HG02943 (cell line): Measurements from ENCODE around the gene KIAA1191.

Experiments
- ATAC-seq: cut with Tn5 transposase; IDR thresholded peaks from one replicate; pipeline ENCODE4 v1.9.1; 2021; ENCODE audit warnings: mild to moderate bottlenecking, low read depth, moderate library complexity; ENCODE audit not compliant: unreplicated experiment

Gene KIAA1191

DNA sequence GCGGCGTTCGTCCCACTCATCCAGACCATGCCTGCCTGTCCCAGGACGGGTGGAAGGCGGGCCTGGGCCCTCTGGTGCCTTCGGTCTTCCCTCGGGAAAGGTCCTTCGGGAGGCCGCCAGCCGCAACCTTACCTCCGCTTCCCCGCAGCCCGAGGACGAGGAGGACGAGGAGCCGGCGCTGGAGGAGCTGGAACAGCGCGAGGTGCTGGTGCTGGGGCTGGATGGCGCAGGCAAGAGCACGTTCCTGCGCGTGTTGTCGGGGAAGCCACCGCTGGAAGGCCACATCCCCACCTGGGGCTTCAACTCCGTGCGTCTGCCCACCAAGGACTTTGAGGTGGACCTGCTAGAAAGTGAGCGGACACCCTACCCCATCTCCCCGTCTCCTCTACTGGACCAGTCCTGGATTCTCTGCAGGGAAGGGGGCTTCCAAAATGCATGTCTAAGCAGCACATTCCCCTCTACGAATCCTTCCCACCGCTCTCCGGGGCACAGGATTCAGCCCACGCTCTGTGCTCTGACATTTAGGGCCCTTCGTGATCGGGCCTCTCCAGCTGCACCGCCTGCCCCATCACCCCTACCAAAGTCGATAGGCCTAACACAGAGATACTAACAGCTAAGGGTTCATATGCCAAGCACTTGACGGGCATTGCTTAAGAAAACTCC, 4.8 kb upstream of the KIAA1191 start:
- no peak for ATAC-seq

DNA sequence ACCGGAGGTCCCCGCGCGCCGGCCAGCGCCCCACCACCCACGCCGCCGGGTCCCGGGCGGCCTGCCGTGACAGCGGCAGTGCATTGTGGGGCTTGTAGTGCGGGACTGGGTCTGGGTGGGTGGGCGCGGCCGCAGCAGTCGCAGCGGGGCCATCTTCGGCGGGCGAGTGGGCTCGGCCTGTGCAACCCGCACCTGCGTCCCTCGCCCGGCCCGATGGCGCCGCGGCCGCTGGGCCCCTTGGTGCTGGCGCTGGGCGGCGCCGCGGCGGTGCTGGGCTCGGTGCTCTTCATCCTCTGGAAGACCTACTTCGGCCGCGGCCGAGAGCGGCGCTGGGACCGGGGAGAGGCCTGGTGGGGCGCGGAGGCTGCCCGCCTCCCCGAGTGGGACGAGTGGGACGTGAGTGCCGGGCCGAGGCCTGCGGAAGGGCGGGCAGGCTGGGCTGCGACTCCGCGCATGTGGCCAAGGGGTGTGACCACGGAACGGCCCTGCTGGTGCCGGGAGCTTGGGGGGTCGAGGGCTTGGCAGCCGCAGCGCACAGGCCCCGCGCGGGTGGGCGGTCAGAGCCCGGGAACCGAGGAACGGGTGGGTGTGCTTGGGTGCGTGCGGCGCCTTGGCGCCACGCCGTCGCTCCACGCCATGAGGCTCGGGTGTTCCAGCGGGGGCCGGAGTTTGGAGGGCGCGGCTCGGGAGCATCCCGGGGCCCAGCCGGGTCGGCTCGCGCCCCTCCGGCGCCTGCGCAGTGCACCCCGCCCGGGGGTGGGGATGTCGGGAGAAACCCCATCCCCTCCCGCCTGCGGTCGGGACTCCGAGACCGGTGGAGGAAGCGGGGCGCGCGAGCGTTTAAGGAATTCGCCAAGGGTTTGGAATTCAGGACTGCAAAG, 4.0 kb upstream of the KIAA1191 start, which contains the start of gene ARL10:
TSS of gene ARL10 (plus strand) at position 137 of the 881 bp plus-strand sequence. CDS start at position 214, 77 bp downstream.
- ATAC-seq: no peak

DNA sequence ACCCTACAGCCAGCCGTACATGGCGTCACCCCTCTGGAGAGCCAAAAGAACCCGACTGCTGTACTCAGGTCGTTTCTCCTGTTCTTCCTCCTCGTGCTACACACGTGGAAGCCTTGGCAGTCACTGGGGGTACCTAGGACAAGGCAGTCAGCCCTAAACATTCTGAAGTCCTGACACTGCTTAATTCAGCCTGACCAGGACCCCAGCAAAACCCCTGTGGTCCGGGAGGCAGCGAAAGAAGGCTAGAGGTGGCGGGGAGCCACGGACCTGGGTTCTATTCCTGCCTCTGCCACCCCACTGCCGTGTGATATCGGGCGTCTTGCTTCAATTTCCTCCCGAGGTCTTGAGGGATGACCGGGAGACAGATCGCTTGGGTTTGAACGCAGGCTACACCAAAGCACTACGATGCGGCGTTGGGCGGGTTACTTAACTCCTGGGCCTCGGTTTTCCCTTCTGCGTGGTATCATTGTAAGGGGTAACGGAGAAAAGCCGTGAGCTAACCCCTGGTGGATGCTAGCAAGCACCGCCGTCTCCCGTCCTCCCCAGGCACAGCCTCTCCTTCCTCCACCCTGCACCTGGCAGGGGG, 3.3 kb upstream of the KIAA1191 start:
- no peak for ATAC-seq

DNA sequence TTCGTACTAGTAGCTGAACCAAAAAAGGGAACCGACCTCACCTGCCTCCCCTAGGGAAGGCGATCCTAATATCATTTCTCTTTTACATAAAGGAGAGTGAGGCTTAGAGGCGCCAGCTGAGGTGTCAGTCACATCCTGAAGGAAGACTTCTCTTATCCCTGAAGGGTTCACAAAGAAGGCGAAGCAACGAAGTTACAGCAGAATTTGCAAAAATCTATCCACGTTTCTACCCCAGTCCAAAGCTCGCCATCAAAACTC, 598 bp upstream of the KIAA1191 start:
- no peak for ATAC-seq

DNA sequence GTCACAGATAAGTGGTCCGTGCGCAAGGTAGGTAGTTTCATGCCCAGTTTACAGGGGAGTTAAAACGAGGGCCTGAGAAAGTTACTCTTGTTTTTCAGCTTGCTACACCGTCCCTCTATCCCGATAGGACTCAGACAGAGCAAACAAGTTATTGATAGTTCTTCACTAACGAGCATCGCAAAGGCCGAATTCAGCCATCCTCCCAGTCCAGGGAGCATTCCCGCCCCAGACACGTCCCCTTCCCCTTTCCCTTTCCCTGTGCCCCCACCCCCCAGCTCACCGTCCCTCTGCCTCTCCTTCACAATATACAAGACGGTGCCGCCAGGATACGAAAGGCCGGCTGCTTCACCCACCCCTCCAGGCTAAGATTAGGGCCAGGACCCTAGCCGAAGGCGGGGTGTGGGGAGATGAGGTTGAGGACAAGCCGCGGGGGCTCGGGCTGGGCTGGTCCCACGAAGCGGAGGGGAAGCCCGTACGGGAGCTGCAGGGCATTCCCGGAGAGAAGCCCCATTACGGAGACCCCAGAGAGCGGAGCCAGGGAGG, 599 bp downstream of the KIAA1191 start:
- peak; percentile 4 for ATAC-seq

DNA sequence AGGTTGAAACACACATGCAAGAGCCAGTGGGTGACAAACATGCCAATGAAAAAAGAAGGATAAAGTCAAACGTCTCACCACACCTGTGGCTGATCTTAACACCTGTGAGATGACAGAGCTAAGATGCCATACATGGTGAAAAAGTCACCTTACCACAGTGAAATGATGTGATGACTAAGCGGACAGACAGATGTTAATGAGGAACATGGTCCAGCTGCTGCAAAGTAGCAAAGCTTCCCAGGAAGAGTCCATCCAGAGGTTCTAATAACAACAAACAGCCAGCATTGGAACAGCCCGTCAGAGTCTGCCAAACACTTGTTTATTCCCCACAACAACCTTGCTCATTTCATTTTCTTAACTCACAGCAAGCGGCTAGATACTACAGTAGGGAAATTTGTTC, 1.9 kb downstream of the KIAA1191 start:
- no peak for ATAC-seq

DNA sequence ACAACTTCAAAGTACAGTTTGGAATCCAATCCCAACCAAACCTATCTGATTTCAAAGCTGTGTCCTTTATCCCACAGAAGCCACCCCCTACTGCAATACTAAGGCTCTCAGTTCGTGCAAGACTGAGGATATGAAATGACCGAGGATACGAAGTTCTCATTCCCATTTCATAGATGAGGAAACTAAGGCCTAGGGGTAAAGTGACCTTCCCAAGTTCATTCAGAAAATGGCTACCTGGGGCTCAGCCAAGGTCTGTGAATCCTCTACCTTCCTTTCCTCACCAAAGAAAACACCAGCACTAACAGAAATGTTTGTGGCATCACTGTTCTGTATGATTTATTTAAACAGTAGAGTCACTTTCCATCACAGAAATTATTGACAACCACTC, 5.4 kb downstream of the KIAA1191 start:
- no peak for ATAC-seq

DNA sequence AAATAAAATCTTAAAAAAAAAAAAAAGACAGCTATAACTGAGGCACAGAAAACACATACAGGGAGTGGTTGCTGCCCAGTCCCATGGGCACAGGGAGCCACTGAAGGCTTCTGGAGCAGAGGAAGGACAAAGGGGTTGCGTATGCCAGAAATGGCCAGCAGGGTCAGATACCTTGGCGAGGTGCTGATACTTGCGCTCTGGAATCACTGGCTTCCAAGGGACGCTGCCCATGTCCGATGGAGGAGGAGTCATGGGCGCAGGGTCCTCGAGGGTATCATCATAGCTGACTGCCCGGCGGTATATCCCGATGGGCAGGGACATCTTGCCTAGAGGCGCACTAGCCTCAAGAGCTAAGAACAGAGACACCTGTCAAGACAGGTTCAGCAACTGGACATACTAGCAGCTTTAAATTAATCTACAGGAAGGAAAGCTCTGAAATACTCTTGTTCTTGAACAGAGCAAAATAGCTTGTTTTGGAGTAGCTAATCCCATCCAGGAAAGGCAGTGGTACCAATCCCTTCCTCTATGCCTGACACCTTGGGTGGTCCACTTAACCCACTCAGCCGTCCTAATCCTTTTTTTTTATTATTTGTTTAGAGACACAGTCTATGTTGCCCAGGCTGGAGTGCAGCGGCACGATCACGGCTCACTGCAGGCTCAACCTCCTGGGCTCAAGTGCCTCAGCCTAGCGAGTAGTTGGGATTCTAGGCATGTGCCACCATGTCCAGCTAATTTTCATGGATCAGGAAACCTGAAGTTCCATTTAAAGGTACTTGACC, 6.0 kb downstream of the KIAA1191 start:
- ATAC-seq: no peak

DNA sequence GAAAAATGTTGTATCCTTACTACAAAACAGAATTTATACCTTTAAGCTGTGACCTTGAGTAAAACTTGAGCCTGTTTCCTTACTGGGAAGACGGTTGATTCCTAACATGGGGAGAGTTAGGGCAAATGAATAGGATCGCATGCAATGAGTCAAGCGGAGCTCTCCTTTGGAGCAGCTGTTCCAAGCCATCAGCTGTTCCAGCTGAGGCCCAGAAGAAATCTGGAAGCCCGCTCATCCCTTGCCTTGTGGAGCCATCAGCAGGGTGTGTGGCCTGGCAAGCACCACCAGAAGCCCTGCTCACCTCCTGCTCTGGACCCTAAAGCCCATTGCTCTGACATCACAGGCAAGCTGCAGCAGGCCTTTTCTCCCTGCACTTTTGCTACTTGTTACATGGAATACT, 8.0 kb downstream of the KIAA1191 start:
- ATAC-seq: no peak

DNA sequence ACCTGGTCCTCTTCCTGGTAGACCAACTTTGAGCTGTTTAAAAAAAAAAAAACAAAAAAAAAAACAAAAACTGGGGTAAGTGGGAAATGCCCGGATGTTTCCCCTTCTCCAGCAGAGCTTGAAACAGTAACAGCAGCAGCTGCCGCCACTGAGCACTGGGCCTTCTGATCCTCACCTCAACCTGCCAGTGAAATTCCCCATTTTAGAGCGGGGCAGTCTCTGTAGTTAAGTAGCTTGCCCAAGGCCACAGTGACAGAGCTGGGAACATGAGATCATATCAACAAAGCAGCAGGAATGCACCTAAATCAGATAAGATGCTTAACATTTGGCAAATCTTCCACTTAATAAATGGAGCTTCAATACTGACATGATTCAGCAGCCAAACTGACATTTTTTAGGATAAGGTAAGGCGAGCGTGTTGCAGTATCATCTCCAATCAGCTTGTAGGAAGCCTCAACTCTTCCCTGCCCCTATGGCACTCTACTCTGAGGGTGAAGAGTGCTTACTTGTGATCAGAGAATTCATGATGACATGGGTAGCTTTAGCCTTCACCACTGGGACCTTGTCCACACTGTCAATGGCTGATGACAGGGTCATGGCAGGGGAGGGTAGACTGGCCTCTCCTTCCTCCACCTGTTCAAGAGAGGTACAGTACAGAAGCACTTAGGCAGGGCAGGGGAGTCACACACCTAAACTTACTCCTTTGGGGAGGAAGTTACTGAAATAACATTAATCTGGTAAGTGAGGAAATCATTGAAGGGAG, 9.3 kb downstream of the KIAA1191 start:
- no peak for ATAC-seq

DNA sequence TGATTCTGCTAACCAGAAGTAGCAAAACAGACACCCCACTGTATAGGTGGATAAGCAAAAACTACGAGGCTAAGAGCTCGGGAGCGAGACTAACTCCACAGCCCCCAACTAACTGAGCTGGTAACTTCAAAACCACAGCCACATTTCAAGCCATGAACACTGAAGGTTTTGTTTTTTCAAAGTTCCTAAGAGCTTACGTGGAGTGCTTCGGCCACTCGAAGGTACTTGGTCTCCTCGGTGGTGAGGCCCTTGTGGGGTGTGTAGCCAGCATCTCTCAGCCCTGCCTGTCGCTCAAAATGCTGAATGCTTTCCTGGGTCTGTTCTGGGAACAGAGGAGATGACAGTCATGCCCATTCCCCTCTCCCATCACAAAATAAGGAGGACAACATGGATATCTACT, 11.1 kb downstream of the KIAA1191 start:
- ATAC-seq: no peak

DNA sequence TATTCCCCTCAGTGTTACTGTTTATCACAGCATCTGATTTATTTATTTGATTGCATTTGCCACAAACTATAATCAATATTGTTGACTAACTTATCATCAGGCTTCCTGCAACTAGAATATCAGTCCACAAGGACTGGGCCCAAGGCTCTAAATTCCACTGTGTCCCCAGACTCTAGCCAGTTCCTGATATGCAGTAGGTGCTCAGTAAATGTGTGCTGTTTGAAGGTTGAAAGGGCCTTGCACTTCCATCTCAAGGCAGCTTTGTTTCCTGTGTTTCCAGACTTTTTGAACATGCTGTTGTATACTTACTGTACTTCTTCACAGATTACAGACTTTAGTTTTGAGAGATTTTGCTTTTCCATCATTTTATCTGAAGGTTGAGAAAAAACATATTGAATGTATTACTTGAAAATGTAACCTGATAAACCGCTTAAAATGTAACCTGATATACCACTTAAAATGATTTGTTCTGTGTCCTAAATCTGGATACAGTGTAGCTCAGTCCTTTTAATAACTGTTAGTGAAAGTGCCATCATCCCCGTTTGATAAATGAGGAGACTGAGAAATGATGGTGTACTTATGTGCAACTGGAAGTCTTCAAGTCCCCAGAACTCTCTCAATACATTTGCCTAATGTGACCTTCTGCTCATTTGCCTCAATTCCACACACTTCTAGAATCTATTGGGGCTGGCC, 18.7 kb downstream of the KIAA1191 start:
- ATAC-seq: no peak

DNA sequence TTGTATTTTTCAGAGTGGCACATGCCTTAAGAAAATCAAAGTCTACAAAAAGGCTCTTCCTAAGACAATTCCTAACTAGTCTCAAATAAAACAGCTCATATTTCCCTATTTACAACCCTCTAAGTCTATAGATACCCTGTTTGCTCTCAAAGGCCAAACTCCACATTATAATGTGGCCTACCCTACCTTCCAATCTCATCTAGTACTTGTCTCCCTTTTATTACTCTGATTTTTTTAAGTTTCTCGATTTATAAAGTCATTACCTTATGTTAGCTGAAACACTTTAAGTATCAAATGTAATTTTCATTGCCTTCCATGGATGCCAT, 19.4 kb downstream of the KIAA1191 start:
- ATAC-seq: no peak

DNA sequence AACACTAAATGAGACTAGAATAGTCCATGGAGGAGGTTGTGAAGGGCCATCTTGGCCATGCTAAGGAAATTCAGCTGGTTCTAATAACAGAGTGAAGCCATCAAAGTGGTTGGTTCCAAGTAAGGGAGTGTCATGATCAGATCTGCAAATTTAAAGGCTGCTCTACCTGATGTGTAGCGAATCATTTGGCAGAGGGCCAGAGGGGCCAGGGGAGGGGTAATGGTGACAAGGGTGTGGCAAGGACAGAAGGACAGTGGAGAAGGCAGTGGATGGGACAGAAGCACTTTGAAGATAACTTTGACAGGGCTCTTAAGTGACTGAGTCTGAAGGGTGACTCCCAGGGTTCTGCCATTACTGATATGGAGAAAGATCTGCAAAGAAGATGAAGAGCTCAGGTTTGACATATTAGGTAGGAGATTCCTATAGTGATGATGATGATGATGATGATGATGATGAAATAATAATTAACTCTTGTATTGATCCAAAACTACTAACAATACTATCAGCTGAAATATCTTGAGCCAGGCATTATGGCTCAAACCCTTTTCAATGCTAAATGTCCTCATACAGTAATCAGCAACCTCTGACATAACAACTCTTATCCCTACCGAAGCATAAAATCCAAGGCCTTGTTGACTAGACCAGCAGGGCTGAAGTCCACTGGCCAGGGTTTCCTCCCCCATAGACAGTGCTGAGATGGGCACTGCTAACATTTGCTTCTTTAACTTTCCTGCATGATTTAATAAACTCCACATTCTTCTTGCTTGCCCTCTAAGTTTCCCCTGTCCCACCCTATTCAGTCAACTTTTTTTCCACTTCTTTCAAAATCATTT, 20.0 kb downstream of the KIAA1191 start:
- no peak for ATAC-seq

DNA sequence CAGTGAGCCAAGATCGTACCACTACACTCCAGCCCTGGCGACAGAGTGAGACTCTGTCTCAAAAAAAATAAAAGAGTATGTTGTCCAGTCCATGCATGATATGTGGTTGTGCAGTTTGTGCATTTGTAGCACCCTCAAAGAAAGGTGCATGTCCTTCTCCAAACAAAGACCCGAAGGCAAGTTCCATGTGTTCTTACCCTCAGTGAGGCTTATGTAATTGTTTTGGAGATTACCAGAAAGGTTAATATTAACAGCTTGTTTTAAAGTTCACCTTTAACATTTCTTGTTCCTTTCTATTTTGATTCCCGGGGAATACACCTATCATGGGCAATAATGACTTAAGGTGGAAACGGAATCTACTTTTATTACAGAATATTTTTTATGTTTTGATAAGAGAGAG, 22.3 kb downstream of the KIAA1191 start:
- ATAC-seq: no peak

DNA sequence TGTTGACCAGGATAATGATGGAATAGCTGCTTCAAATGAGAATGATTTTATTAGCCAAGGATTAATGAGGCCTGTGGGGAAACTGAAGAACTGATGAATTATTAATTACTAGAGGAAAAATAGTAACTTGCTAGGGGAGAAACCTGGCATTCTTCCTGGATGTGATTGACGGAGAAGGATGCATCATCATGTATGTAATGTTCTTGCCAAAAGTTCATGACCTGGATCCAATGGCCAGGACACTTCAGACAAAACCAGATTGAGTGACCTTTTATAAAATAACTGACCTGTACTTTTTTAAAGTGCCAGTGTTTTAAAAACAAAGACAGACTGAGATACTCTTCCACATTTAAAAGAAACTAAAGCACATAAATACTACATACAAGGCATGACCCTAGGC, 23.7 kb downstream of the KIAA1191 start:
- no peak for ATAC-seq

DNA sequence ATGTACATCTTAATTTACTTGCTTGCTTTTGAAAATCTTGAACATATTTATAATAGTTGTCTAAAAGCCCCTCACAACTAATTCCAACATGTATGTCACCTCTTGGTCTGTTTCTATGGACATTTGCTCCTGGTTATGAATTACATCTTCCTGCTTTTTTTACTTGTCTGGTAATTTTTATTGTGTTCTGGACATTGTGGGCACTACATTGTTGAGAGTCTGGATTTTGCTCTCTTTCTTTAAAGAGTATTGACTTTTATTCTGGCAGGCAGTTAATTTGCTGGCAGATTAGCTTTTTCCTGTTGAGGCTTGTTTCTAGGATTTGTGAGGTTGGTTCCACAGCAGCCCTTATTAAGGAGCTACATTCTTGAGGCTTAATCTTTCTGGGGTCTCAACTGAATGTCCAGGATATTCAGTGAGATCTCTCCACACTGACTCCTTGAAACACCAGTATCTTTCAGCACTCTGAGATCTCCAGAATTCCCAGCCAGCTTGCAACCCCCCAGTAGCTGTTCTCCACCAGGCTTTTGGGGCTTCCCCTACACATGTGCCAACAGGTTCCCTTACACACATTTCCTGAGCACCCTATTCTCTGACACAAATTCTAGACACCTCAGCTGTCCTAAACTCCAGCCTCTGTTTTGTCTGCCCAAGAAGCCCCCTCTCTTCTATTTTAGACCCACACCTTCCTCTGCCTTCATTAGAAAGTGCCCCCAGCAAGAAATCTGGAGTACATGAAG, 27.4 kb downstream of the KIAA1191 start:
- no peak for ATAC-seq

DNA sequence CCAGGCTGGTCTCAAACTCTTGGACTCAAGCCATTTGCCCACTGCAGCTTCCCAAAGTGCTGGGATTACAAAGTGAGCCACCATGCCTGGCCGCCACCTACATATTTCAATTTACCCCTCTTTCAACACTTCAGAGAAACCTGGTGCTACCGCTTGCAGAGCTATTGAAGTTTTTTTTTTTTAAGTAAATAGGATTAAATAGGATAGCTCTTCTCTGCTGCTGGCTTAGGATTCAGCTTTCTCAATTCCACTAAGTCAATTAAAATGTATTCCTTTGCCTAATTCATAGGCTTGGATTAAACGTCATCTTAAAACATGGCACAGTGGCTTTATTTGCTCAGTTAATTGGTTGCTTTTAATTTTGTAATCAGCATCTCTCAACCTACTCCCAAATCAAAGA, 41.0 kb downstream of the KIAA1191 start:
- ATAC-seq: no peak
